IMR-90 (cell line): ENCODE results near the gene TRPM3. TPM values are rescaled to one million over a fixed set of nuclear protein-coding genes. Genes with fewer than 3 reads are reported as not detected.

Source experiments
- ATAC-seq: fragments of 200-7000 bp; cut with Tn5 transposase; 2 replicates; pipeline ENCODE4 v1.9.1; 2020; ENCODE audit warnings: low read depth, mild to moderate bottlenecking, moderate library complexity
- BruUV-seq: library from RNA; stranded (reverse); fragments of 400-500 nt; replicated peaks from 2 replicates; lab custom pipeline; 2021; lab: Mats Ljungman, UMichigan
- CTCF ChIA-PET: fragments of 300-600 bp; formaldehyde crosslinking; extraction: SDS; loops from one replicate; lab custom pipeline; 2021; ENCODE audit warnings: antibody characterized with exemption; lab: Yijun Ruan, JAX
- POLR2A ChIA-PET: fragments of 300-600 bp; sonication (Branson Sonifier 250); formaldehyde crosslinking; loops from one replicate; lab custom pipeline; 2022; ENCODE audit warnings: antibody characterized with exemption; ENCODE audit not compliant: unreplicated experiment; lab: Charles Lee
- DNase-seq: peaks from one replicate; pipeline ENCODE4 v3.0.0; 2013
- H2AFZ ChIP-seq: replicated peaks from 2 replicates; pipeline ENCODE3; 2013; ENCODE audit warnings: low read length, mild to moderate bottlenecking; ENCODE audit not compliant: poor library complexity
- H2AK5ac ChIP-seq: 2 replicates; pipeline ENCODE4 v1.6.1; 2013; ENCODE audit warnings: low read depth, low read length, inconsistent platforms
- H2AK9ac ChIP-seq: replicated peaks from 2 replicates; pipeline ENCODE3; 2013; ENCODE audit warnings: mild to moderate bottlenecking, low read depth, low read length, moderate library complexity; ENCODE audit not compliant: poor library complexity
- H2BK120ac ChIP-seq: 2 replicates; pipeline ENCODE4 v1.6.1; 2013; ENCODE audit warnings: low read depth, low read length, inconsistent platforms
- H2BK15ac ChIP-seq: 3 replicates; pipeline ENCODE4 v1.6.1; 2013; ENCODE audit warnings: low read depth, low read length, inconsistent platforms
- H2BK20ac ChIP-seq: 2 replicates; pipeline ENCODE4 v1.6.1; 2013; ENCODE audit warnings: low read depth, mild to moderate bottlenecking, inconsistent platforms, low read length, moderate library complexity
- H2BK5ac ChIP-seq: 2 replicates; pipeline ENCODE4 v1.6.1; 2013; ENCODE audit warnings: mild to moderate bottlenecking, low read depth, low read length, inconsistent platforms; ENCODE audit not compliant: poor library complexity, severe bottlenecking
- H3K14ac ChIP-seq: replicated peaks from 2 replicates; pipeline ENCODE4 v1.6.1; 2013; ENCODE audit warnings: low read depth, low read length, inconsistent platforms
- H3K18ac ChIP-seq: 2 replicates; pipeline ENCODE4 v1.6.1; 2013; ENCODE audit warnings: low read depth, low read length, control low read depth
- H3K23ac ChIP-seq: 2 replicates; pipeline ENCODE4 v1.6.1; 2013; ENCODE audit warnings: low read depth, low read length, inconsistent platforms
- H3K27ac ChIP-seq: 2 replicates; pipeline ENCODE4 v1.5.1; 2013; ENCODE audit warnings: mild to moderate bottlenecking, control low read depth, low read length; ENCODE audit not compliant: insufficient read depth
- H3K27me3 ChIP-seq: 2 replicates; pipeline ENCODE4 v1.6.1; 2013; ENCODE audit warnings: low read length; ENCODE audit not compliant: control insufficient read depth, insufficient read depth
- H3K36me3 ChIP-seq: 2 replicates; pipeline ENCODE4 v1.6.1; 2013; ENCODE audit warnings: low read length, mixed read lengths; ENCODE audit not compliant: control insufficient read depth, insufficient read depth
- H3K4ac ChIP-seq: 2 replicates; pipeline ENCODE4 v1.6.1; 2013; ENCODE audit warnings: low read depth, low read length, inconsistent platforms
- H3K4me1 ChIP-seq: 2 replicates; pipeline ENCODE4 v1.6.1; 2013; ENCODE audit warnings: low read length, mixed read lengths; ENCODE audit not compliant: control insufficient read depth, insufficient read depth
- H3K4me2 ChIP-seq: 2 replicates; pipeline ENCODE4 v1.6.1; 2013; ENCODE audit warnings: low read depth, mild to moderate bottlenecking, control low read depth, low read length, moderate library complexity
- H3K4me3 ChIP-seq: 2 replicates; pipeline ENCODE4 v1.5.1; 2013; ENCODE audit warnings: low read depth, mild to moderate bottlenecking, control low read depth, low read length, moderate library complexity; ENCODE audit not compliant: insufficient read depth
- H3K56ac ChIP-seq: 2 replicates; pipeline ENCODE4 v1.6.1; 2013; ENCODE audit warnings: low read length, inconsistent platforms; ENCODE audit not compliant: insufficient read depth; ENCODE audit errors: extremely low read depth
- H3K79me1 ChIP-seq, 2 experiments: 2 replicates each; pipeline ENCODE4 v1.6.1; 2013; ENCODE audit warnings: low read length in 2 of 2, inconsistent platforms in 1 of 2, low read depth in 1 of 2
- H3K9ac ChIP-seq: 2 replicates; pipeline ENCODE4 v1.6.1; 2013; ENCODE audit warnings: low read depth, low read length, control low read depth
- H3K9me1 ChIP-seq: 2 replicates; pipeline ENCODE4 v1.6.1; 2013; ENCODE audit warnings: low read length, inconsistent platforms; ENCODE audit not compliant: insufficient read depth
- H3K9me3 ChIP-seq: 2 replicates; pipeline ENCODE4 v1.6.1; 2013; ENCODE audit warnings: low read length; ENCODE audit not compliant: control insufficient read depth, insufficient read depth
- H4K20me1 ChIP-seq: 2 replicates; pipeline ENCODE4 v1.6.1; 2013; ENCODE audit warnings: low read length, inconsistent platforms; ENCODE audit not compliant: insufficient read depth
- H4K5ac ChIP-seq: 2 replicates; pipeline ENCODE4 v1.6.1; 2013; ENCODE audit warnings: mild to moderate bottlenecking, low read depth, low read length, control low read depth
- H4K8ac ChIP-seq, 2 experiments: 2 replicates each; pipeline ENCODE4 v1.6.1; 2013; ENCODE audit warnings: low read depth in 2 of 2, low read length in 2 of 2, control low read depth in 1 of 2, inconsistent platforms in 1 of 2
- H4K91ac ChIP-seq: 2 replicates; pipeline ENCODE4 v1.6.1; 2013; ENCODE audit warnings: low read depth, low read length, inconsistent platforms; ENCODE audit not compliant: insufficient read depth
- CEBPB ChIP-seq: IDR thresholded peaks from 2 replicates; pipeline ENCODE4 v1.6.1; 2012; ENCODE audit warnings: low read depth, low read length, improper control_type of control experiment
- CHD1 ChIP-seq: IDR thresholded peaks from 2 replicates; pipeline ENCODE4 v1.6.1; 2012; ENCODE audit warnings: low read depth, low read length, improper control_type of control experiment
- CTCF ChIP-seq: conservative IDR thresholded peaks from 2 replicates; pipeline ENCODE4 v1.5.1; 2012; ENCODE audit warnings: mild to moderate bottlenecking, low read depth, low read length, improper control_type of control experiment
- MAFK ChIP-seq: IDR thresholded peaks from 2 replicates; pipeline ENCODE4 v1.6.1; 2012; ENCODE audit warnings: low read depth, low read length, improper control_type of control experiment
- MAZ ChIP-seq: IDR thresholded peaks from 2 replicates; pipeline ENCODE4 v1.6.1; 2012; ENCODE audit warnings: low read depth, mild to moderate bottlenecking, low read length, improper control_type of control experiment, moderate library complexity, borderline replicate concordance
- POLR2A ChIP-seq: IDR thresholded peaks from 2 replicates; pipeline ENCODE4 v1.6.1; 2012; ENCODE audit warnings: mild to moderate bottlenecking, low read depth, low read length
- WGBS, 2 experiments: methylation state at CpG; one replicate each; pipeline versions ENCODE4 v1.1.5 to v1.1.7; 2013; ENCODE audit warnings: missing lambda C conversion rate in 2 of 2; ENCODE audit not compliant: insufficient read length in 1 of 2; ENCODE audit errors: extremely low coverage in 2 of 2; 5-methylcytosine and 5-hydroxymethylcytosine counted together
- dilution Hi-C: fragments of 300-500 bp; cut with HindIII; formaldehyde crosslinking; loops from one replicate; pipeline ENCODE4 v1.14.3; 2018; ENCODE audit warnings: low sequenced_read_pairs; ENCODE audit not compliant: unreplicated experiment
- in situ Hi-C: fragments of 300-500 bp; cut with MboI; formaldehyde crosslinking; loops from 3 replicates; pipeline ENCODE4 v1.14.3; 2019; ENCODE audit warnings: low sequenced_read_pairs, inconsistent platforms, mixed read lengths
- intact Hi-C: fragments of 100-400 bp; cut with micrococcal nuclease; formaldehyde crosslinking; loops from 2 replicates; pipeline ENCODE4 v1.10.0; 2022
- polyA plus RNA-seq, 3 experiments: library from polyadenylated mRNA; depleted of rRNA; stranded (reverse); fragments of >200 nt; gene quantifications; 2 replicates each; pipeline ENCODE4 v1.2.3, GENCODE V29; 2012; ENCODE audit warnings: low replicate concordance in 1 of 3
- total RNA-seq: library from RNA; depleted of rRNA; stranded (reverse); fragments of >200 nt; gene quantifications from 2 replicates; pipeline ENCODE4 v1.2.3, GENCODE V29; 2012

Gene TRPM3
- total and polyA plus RNA-seq, 2 of the 4 experiments (the other 2 are of a cell fraction): not detected

GRCh38 chr9:70634696-70635095 lies 486.7 kb downstream of the TRPM3 start:
- WGBS, 2 experiments: no CpG with 5 or more reads among the region's 4 CpGs
- no peaks in the 10 kb centered on the region for H3K4me1 ChIP-seq
- DNase-seq: no peak
- no peak overlapping the region for H3K4me3 ChIP-seq
- H3K14ac ChIP-seq: no peak overlapping the region
- no peak overlapping the region for H2BK120ac ChIP-seq
- no peak overlapping the region for H2BK15ac ChIP-seq
- H4K5ac ChIP-seq: no peak overlapping the region
- intact Hi-C loops: no loop called here
- no peaks in the 10 kb centered on the region for H3K79me1 ChIP-seq
- H4K8ac ChIP-seq: no peak overlapping the region
- no peak overlapping the region for H2BK20ac ChIP-seq
- in situ Hi-C loops: no loop called here
- H2AFZ ChIP-seq: no peak overlapping the region
- ChIA-PET POLR2A (no interaction called here), CTCF (interaction anchor here (0.6 to 1.6 kb wide), 2 partner anchors 651 to 968 kb away, joined by 4 to 5 read pairs; no protein-coding TSS in a partner anchor)
- no peak overlapping the region for H4K91ac ChIP-seq
- no peak overlapping the region for H3K4me2 ChIP-seq
- no TSS peak for BruUV-seq
- dilution Hi-C loops: no loop called here
- no peaks in the 10 kb centered on the region for H4K20me1 ChIP-seq
- H3K4ac ChIP-seq: no peak overlapping the region
- H2AK5ac ChIP-seq: no peak overlapping the region
- H3K36me3 ChIP-seq: no peaks in the 10 kb centered on the region
- H3K27ac ChIP-seq: no peak overlapping the region
- no peaks in the 10 kb centered on the region for H3K9me3 ChIP-seq
- no peak overlapping the region for H3K18ac ChIP-seq
- peaks cover 9% of the 10 kb centered on the region for H3K27me3 ChIP-seq
- H3K23ac ChIP-seq: no peak overlapping the region
- no peak overlapping the region for H2AK9ac ChIP-seq
- H2BK5ac ChIP-seq: no peak overlapping the region
- H3K56ac ChIP-seq: no peak overlapping the region
- H3K9ac ChIP-seq: no peak overlapping the region
- H3K9me1 ChIP-seq: no peaks in the 10 kb centered on the region; the same call in 1 of the 2 replicates
- ATAC-seq: no peak
- TF ChIP-seq MAFK (no peak), CTCF (no peak), CEBPB (no peak), CHD1 (no peak), POLR2A (no peak), MAZ (no peak)
